ENCODE measurements around the gene NCOA3. TPM values are rescaled to one million over a fixed set of nuclear protein-coding genes. Genes with fewer than 3 reads are reported as not detected.

NCOA3 gene
- total and polyA plus RNA-seq, 2 of the 8 experiments (the other 6 are each of a cell fraction or from before 2014, with no cell fraction given), result 7.9 to 24.7 TPM

GRCh38 chr20:47677635-47678453 is 176.2 kb downstream of the NCOA3 start:
- Histone ChIP-seq H4K8ac (ENCODE audit: extremely low read depth, insufficient read depth, low read length) (no peak overlapping the region), H2BK12ac (ENCODE audit: low read depth, low read length) (no peak overlapping the region), H3K23me2 (ENCODE audit: low read depth, low read length) (no peaks in the 10 kb centered on the region), H2BK5ac (ENCODE audit: low read depth, low read length) (no peak overlapping the region), H3K79me1 (ENCODE audit: low read depth, low read length) (no peaks in the 10 kb centered on the region), H3K4me1 (replicated peaks in 1 of 4; ENCODE audit: control insufficient read depth in 3 of 4, insufficient read depth in 4 of 4, low read length in 3 of 4) (peaks cover 0 to 7% (median 2%) of the 10 kb centered on the region in 4 experiments; a peak in 5 of 7 replicates), H3K27me3 (replicated peaks in 1 of 4; ENCODE audit: control insufficient read depth in 3 of 4, extremely low read depth in 1 of 4, insufficient read depth in 3 of 4, low read length in 3 of 4) (no peaks in the 10 kb centered on the region), H3K4ac (replicated peaks; ENCODE audit: insufficient read length, low read depth, low read length) (no peak overlapping the region), H3K23ac (ENCODE audit: insufficient read length) (no peak overlapping the region), H2BK20ac (ENCODE audit: low read length) (no peak overlapping the region), H2AFZ (ENCODE audit: low read length) (no peak overlapping the region), H4K5ac (ENCODE audit: insufficient read length, low read depth, low read length) (no peak overlapping the region), H3K56ac (replicated peaks; ENCODE audit: insufficient read length, low read depth, low read length) (no peak overlapping the region), H3K9me3 (ENCODE audit: insufficient read depth in 2 of 2, low read depth in 1 of 2, low read length in 1 of 2) (no peaks in the 10 kb centered on the region), H4K91ac (replicated peaks; ENCODE audit: insufficient read length, low read length) (no peak overlapping the region), H3K9ac (replicated peaks in 1 of 4; ENCODE audit: extremely low read depth in 1 of 4, low read depth in 3 of 4, low read length in 3 of 4) (no peak overlapping the region), H4K20me1 (replicated peaks in 1 of 2; ENCODE audit: control insufficient read depth in 1 of 2, insufficient read depth in 2 of 2, low read length in 2 of 2) (peaks cover 0 to 2% of the 10 kb centered on the region in 2 experiments), H3K4me3 (ENCODE audit: extremely low read depth in 1 of 4, insufficient read depth in 2 of 4, low read depth in 3 of 4, low read length in 4 of 4) (no peak overlapping the region), H3K79me2 (ENCODE audit: control insufficient read depth in 1 of 2, insufficient read depth in 2 of 2, low read length in 2 of 2) (no peaks in the 10 kb centered on the region), H3K27ac (ENCODE audit: low read depth, low read length) (no peak overlapping the region), H3K18ac (ENCODE audit: extremely low read depth, low read length) (no peak overlapping the region), H2BK120ac (replicated peaks; ENCODE audit: low read depth, low read length) (no peak overlapping the region), H3K14ac (ENCODE audit: insufficient read length) (no peak overlapping the region), H3K4me2 (ENCODE audit: insufficient read depth in 1 of 2, low read depth in 2 of 2, low read length in 2 of 2) (no peak overlapping the region), H3K36me3 (ENCODE audit: control insufficient read depth in 2 of 4, insufficient read depth in 4 of 4, low read length in 3 of 4) (no peaks in the 10 kb centered on the region), H2AK5ac (ENCODE audit: low read depth, low read length) (no peak overlapping the region), H2BK15ac (ENCODE audit: low read length) (no peak overlapping the region)
- DNase-seq (ENCODE audit: low read depth in 1 of 2, low spot score in 2 of 2), result peak; percentile 59 to 89
- FAIRE-seq, result no peak
- CTCF ChIA-PET (ENCODE audit: partially characterized antibody), result interaction anchor here (0.6 to 9.7 kb wide), 51 partner anchors 8 to 946 kb away, joined by 3 to 92 read pairs (median 4); no protein-coding TSS in a partner anchor
- WGBS, 2 experiments (ENCODE audit: extremely low coverage in 1 of 2, insufficient coverage in 1 of 2, insufficient read length in 1 of 2, insufficient replicate concordance in 2 of 2, low coverage in 1 of 2, low lambda C conversion rate in 2 of 2, missing lambda C conversion rate in 1 of 2), result 43% methylated on average over 14 of the region's 15 CpGs; no CpG with 5 or more reads in 1 of the 2 experiments
- POLR2A ChIA-PET (ENCODE audit: partially characterized antibody), result no interaction called here
- TF ChIP-seq TEAD4 (IDR thresholded peaks at IDR 0.05; ENCODE audit: low read depth, low read length), result no peak
- peak; percentile 93 to 97 (median 95) for TF ChIP-seq CTCF (IDR thresholded peaks at IDR 0.05; ENCODE audit: control extremely low read depth in 1 of 3, insufficient read depth in 1 of 3, low read depth in 1 of 3, low read length in 3 of 3)
- TF ChIP-seq TCF12 (IDR thresholded peaks at IDR 0.05; ENCODE audit: low read depth, low read length), result 0 out of 2 replicates have a peak, but pooled peaks have one; percentile 65
- TF ChIP-seq RBBP5 (IDR thresholded peaks at IDR 0.05; ENCODE audit: borderline replicate concordance, low read depth, low read length), result no peak
- no peak for TF ChIP-seq TBP (IDR thresholded peaks at IDR 0.05; ENCODE audit: low read depth, low read length)
- TF ChIP-seq SAP30 (IDR thresholded peaks at IDR 0.05; ENCODE audit: insufficient read depth, insufficient replicate concordance, low read length), result no peak
- peak; percentile 15; the same call in 1 of the 2 replicates for TF ChIP-seq MAFK (IDR thresholded peaks at IDR 0.05; ENCODE audit: low read depth, low read length)
- no peak for TF ChIP-seq FOSL1 (IDR thresholded peaks at IDR 0.05; ENCODE audit: insufficient read depth, low read depth, low read length)
- TF ChIP-seq RAD21 (IDR thresholded peaks at IDR 0.05 in 1 of 2, conservative IDR thresholded peaks at IDR 0.05 in 1 of 2; ENCODE audit: low read depth in 2 of 2, low read length in 2 of 2), result peak; percentile 94 to 96
